HFFc6 (cell line): ENCODE data around the gene PEF1. TPM values are rescaled to one million over a fixed set of nuclear protein-coding genes. Genes with fewer than 3 reads are reported as not detected.

Experiments
- DNase-seq: peaks from one replicate; pipeline ENCODE4 v3.0.0-alpha.2; 2018
- H3K27ac Mint-ChIP-seq: 2 replicates; pipeline ENCODE4 v1.8.0; 2020; ENCODE audit warnings: mild to moderate bottlenecking, mixed read lengths
- H3K27me3 Mint-ChIP-seq: 2 replicates; pipeline ENCODE4 v1.8.0; 2021; ENCODE audit warnings: mild to moderate bottlenecking, moderate library complexity, mixed read lengths; ENCODE audit not compliant: insufficient read depth
- H3K36me3 Mint-ChIP-seq: 2 replicates; pipeline ENCODE4 v1.8.0; 2021; ENCODE audit warnings: low read depth, mixed read lengths
- H3K4me1 Mint-ChIP-seq: 2 replicates; pipeline ENCODE4 v1.8.0; 2020; ENCODE audit warnings: low read depth, mixed read lengths
- H3K4me3 Mint-ChIP-seq: 2 replicates; pipeline ENCODE4 v1.8.0; 2020; ENCODE audit warnings: mild to moderate bottlenecking, moderate library complexity, mixed read lengths
- H3K9me3 Mint-ChIP-seq: 2 replicates; pipeline ENCODE4 v1.8.0; 2020; ENCODE audit warnings: mild to moderate bottlenecking, mixed read lengths
- total RNA-seq, 6 experiments: library from RNA; stranded (reverse); fragmentation: NEBNext Ultra II Directional; extraction: Animal tissue kit (Norgen Biotek cat#: 25700); gene quantifications; 2 replicates in 1 of 6; 3 replicates in 5 of 6; pipeline ENCODE4 v1.2.3, GENCODE V29; 2021
- TF ChIP-seq, protein P1 (sequence below): fragments of 200-600 bp; sonication (generic); IDR thresholded peaks from 2 replicates; pipeline ENCODE4 v1.5.0; 2021; ENCODE audit warnings: antibody characterized with exemption, mild to moderate bottlenecking

PEF1 gene
- total RNA-seq, 6 experiments from 2014 or later = 65.8 to 81.3 (median 69.3) TPM

DNA sequence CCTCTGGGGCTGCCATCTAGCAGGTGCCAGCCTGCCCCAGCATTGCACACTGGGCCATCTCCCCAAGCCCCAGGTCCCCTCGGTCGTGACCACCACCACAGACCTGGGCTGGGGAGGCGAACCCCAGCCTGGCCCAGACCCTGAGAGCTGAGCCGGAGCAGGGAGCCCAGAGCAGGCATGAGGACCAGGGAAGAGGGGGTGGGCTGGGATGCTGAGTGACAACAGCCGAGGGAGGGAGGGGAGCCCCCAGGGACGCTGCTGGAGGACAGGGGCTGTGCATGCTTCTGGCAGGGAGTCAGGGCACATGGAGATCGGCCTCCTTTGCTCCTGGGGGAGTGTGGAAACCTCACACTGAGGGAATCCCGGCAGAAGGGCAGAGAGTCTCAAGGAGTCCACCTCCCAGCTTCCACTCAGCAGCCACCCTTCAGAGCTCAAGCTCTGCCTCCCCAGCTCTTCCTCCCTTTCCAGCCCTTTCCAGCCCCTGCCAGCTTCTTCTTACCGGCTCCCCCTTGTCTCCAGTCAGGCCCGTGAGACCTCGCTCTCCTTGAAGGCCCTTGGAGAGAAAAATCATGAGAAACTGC lies 23.7 kb upstream of the PEF1 start:
- Mint-ChIP-seq H3K27me3 (peaks cover 3% of the 10 kb centered on the region), H3K27ac (no peak overlapping the region), H3K36me3 (peaks cover 26% of the 10 kb centered on the region)

DNA sequence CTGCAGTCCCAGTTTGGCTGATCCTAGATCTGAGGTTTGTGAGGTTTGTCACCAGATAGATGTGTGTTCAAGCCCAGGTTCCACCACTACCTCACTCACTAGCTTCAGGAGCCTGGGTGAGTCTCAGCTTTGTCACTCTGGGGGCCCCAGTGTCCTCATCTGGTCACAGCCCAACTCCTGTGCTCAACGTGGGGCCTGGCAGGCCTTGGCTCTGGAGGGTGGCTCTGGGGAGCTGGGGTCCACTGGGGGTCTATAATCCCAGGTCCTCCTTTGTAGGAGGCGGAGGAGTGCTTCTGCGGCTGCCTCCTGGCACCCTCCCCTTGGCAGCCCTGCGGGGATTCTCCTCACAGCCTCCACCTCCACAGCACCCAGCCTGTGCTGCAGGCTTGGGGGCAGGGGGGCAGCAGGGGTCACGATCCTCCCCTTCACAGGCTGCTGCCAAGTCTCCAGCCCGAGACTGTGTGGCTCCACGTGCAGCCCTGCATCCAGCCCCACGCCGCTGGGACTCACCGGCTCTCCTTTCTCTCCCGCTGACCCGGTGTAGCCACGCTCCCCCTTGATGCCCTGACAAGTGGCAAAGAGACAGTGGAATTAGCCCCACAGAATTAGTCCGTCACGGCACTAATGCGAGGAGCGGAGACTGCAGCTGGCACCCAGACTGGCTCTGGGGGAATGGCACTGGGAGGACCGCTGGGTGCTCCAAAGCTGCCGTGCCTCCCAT lies 22.5 kb upstream of the PEF1 start:
- Mint-ChIP-seq H3K27me3 (peaks cover 3% of the 10 kb centered on the region), H3K4me3 (no peak overlapping the region), H3K4me1 (peaks cover 26% of the 10 kb centered on the region), H3K27ac (no peak overlapping the region), H3K36me3 (peaks cover 26% of the 10 kb centered on the region), H3K9me3 (no peaks in the 10 kb centered on the region)
- TF ChIP-seq, protein P1, sequence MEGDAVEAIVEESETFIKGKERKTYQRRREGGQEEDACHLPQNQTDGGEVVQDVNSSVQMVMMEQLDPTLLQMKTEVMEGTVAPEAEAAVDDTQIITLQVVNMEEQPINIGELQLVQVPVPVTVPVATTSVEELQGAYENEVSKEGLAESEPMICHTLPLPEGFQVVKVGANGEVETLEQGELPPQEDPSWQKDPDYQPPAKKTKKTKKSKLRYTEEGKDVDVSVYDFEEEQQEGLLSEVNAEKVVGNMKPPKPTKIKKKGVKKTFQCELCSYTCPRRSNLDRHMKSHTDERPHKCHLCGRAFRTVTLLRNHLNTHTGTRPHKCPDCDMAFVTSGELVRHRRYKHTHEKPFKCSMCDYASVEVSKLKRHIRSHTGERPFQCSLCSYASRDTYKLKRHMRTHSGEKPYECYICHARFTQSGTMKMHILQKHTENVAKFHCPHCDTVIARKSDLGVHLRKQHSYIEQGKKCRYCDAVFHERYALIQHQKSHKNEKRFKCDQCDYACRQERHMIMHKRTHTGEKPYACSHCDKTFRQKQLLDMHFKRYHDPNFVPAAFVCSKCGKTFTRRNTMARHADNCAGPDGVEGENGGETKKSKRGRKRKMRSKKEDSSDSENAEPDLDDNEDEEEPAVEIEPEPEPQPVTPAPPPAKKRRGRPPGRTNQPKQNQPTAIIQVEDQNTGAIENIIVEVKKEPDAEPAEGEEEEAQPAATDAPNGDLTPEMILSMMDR = no peak
- DNase-seq = no peak

More for the DNA sequence above, 23.7 kb upstream of the PEF1 start:
- TF ChIP-seq, protein P1 = no peak
- Mint-ChIP-seq H3K4me3 (no peak overlapping the region), H3K9me3 (no peaks in the 10 kb centered on the region), H3K4me1 (peaks cover 26% of the 10 kb centered on the region)
- no peak for DNase-seq

DNA sequence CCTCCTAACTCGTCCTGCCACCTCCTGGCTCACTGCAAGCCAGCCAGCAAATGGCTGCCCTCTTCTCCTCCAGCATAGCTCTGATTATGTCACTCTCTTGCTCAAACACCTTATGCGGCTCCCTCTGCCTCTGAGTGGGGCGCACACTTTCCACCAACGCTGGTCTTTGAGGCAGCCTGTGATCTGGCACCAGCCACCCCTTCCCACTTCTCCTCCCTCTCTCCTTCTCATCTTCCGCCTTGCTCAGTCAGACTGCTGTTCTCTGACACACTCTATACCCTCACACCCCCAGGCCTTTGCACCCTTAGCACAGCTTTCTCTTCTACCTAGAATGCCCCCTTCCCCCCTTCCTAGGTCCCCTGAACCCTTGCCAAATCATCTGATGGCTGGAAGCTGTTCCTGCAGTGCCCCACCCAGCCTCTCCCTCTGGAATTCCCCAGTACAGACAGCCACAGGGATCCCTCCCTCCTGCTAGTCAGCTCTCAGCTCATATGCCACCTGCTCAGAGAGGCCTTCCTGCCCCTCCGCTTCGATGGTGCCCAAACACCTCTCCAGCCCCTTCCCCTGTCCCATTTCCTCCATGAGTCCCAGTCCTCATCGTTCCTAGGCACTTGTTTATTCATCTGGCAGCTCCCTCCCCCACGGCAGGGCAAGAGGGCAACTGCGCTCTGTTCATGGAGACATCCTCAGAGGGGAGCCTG lies 21.7 kb upstream of the PEF1 start:
- DNase-seq = no peak
- TF ChIP-seq, protein P1 = no peak
- H3K4me3 Mint-ChIP-seq = no peak overlapping the region
- peaks cover 26% of the 10 kb centered on the region for H3K4me1 Mint-ChIP-seq
- H3K9me3 Mint-ChIP-seq = no peaks in the 10 kb centered on the region
- peaks cover 20% of the 10 kb centered on the region for H3K36me3 Mint-ChIP-seq
- H3K27me3 Mint-ChIP-seq = peaks cover 3% of the 10 kb centered on the region
- peak overlapping the region; percentile 10 for H3K27ac Mint-ChIP-seq

DNA sequence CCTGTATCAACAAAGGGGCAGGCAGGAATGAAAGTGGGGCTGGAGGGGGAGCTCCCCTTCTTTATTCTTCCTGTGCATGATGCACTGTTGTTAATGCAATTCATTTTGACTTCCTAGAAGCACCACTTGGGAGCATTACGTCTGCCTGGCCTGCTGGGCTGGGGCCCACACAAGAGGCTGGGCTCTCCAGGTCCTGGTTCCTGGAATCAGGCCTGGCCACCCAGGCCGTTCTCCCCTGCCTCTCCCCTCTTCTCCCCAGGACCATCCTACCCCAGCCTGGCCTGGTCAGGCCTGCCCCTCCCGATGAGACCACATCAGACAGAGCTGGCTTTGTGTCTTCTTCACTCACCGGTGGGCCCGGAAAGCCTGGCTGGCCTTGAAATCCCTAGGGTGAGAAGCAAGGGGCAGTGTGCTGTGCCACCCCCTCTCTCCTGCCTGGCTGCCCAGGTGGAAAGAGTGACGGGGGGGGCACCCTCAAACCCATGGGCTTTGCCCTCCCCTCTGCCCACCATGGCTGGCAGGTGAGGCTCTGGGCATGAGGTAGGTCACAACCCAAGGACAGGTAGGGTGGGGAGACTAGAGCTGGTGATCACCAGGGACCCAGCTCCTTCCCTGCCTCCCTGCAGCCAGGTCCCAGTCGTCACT lies 20.7 kb upstream of the PEF1 start:
- DNase-seq = no peak
- TF ChIP-seq, protein P1 = no peak
- no peak overlapping the region for H3K4me3 Mint-ChIP-seq
- peaks cover 25% of the 10 kb centered on the region for H3K4me1 Mint-ChIP-seq
- peaks cover 20% of the 10 kb centered on the region for H3K36me3 Mint-ChIP-seq
- no peak overlapping the region; the same call in 1 of the 2 replicates for H3K27ac Mint-ChIP-seq
- no peaks in the 10 kb centered on the region for H3K9me3 Mint-ChIP-seq
- peaks cover 3% of the 10 kb centered on the region for H3K27me3 Mint-ChIP-seq

DNA sequence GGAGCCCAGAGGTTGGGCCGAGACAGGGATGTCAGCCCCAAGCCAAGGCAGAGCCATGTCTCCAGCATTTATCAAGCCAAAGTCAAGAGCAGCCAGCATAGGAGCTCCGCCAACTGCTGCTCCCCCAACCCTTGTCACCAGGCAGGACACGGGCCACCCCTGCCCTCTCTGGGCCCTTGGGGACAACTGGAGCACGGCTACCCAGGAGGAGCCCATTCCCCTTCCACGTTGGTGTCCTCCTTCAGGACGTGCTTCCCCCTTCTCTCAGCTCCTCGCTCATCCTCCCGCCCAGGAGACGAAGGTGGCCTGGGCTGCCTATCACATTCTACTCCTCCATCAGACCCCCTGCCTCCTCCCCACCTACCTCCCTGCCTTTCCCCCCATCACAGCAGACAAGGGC lies 19.9 kb upstream of the PEF1 start:
- TF ChIP-seq, protein P1 = no peak
- Mint-ChIP-seq H3K9me3 (no peaks in the 10 kb centered on the region), H3K4me1 (peaks cover 16% of the 10 kb centered on the region), H3K4me3 (no peak overlapping the region), H3K27me3 (peaks cover 3% of the 10 kb centered on the region), H3K36me3 (peaks cover 14% of the 10 kb centered on the region), H3K27ac (peak overlapping the region; percentile 31)
- no peak for DNase-seq
